Activated T-helper 1 cell treated with anti-CD3 and anti-CD28 coated beads, Interleukin-12 subunit alpha, Interleukin-12 subunit beta, Interleukin-2, Interleukin-4 antibody, amounts not matched to agents 30 ng/mL and 10 ng/mL and 1 ng/mL, durations not matched to agents 14 hours and 24 hours and 36 hours (primary cell): ENCODE data around the gene RBM19. TPM values are rescaled to one million over a fixed set of nuclear protein-coding genes. Genes with fewer than 3 reads are reported as not detected.

Experiments used
- DNase-seq: peaks from one replicate; pipeline ENCODE4 v3.0.0; 2021; ENCODE audit warnings: low spot score
- H3K27ac Mint-ChIP-seq: one replicate; pipeline ENCODE4 v1.8.0; 2021; ENCODE audit warnings: mild to moderate bottlenecking, mixed read lengths
- H3K27me3 Mint-ChIP-seq: one replicate; pipeline ENCODE4 v1.8.0; 2022; ENCODE audit warnings: mild to moderate bottlenecking, moderate library complexity, mixed read lengths; ENCODE audit not compliant: insufficient read depth
- H3K36me3 Mint-ChIP-seq: one replicate; pipeline ENCODE4 v1.8.0; 2021; ENCODE audit warnings: low read depth, mixed read lengths
- H3K4me1 Mint-ChIP-seq: one replicate; pipeline ENCODE4 v1.8.0; 2021; ENCODE audit warnings: low read depth, mixed read lengths
- H3K4me3 Mint-ChIP-seq: one replicate; pipeline ENCODE4 v1.8.0; 2021; ENCODE audit warnings: mild to moderate bottlenecking, moderate library complexity, mixed read lengths
- H3K9me3 Mint-ChIP-seq: one replicate; pipeline ENCODE4 v1.8.0; 2021; ENCODE audit warnings: mixed read lengths
- intact Hi-C: fragments of 100-400 bp; cut with micrococcal nuclease; formaldehyde crosslinking; loops from one replicate; pipeline ENCODE4 v1.15.1; 2024
- total RNA-seq: library from RNA; stranded (reverse); gene quantifications from 2 replicates; pipeline ENCODE4 v1.2.3, GENCODE V29; 2022

The RBM19 gene
- total RNA-seq, 1 donor from 2014 or later: 102 TPM

- DNase-seq: no peak
- Mint-ChIP-seq H3K4me3 (no peak overlapping the region), H3K27ac (no peak overlapping the region), H3K9me3 (no peaks in the 10 kb centered on the region), H3K27me3 (no peaks in the 10 kb centered on the region), H3K36me3 (no peaks in the 10 kb centered on the region), H3K4me1 (no peaks in the 10 kb centered on the region)
- intact Hi-C loops: no loop called here
Observed at GRCh38 chr12:113838896-113839295, 127.2 kb downstream of the RBM19 start.

- H3K4me1 Mint-ChIP-seq: no peaks in the 10 kb centered on the region
- H3K4me3 Mint-ChIP-seq: no peak overlapping the region
- no peak overlapping the region for H3K27ac Mint-ChIP-seq
- H3K27me3 Mint-ChIP-seq: no peaks in the 10 kb centered on the region
- no peaks in the 10 kb centered on the region for H3K9me3 Mint-ChIP-seq
- DNase-seq: no peak
- H3K36me3 Mint-ChIP-seq: no peaks in the 10 kb centered on the region
- intact Hi-C loops: no loop called here
Observed at GRCh38 chr12:113837528-113838296, 128.4 kb downstream of the RBM19 start.

GRCh38 chr12:113837084-113837483 is 129.0 kb downstream of the RBM19 start:
- no peaks in the 10 kb centered on the region for H3K27me3 Mint-ChIP-seq
- H3K36me3 Mint-ChIP-seq: no peaks in the 10 kb centered on the region
- intact Hi-C loops: no loop called here
- no peaks in the 10 kb centered on the region for H3K9me3 Mint-ChIP-seq
- no peak overlapping the region for H3K27ac Mint-ChIP-seq
- H3K4me1 Mint-ChIP-seq: no peaks in the 10 kb centered on the region
- no peak overlapping the region for H3K4me3 Mint-ChIP-seq
- DNase-seq: no peak

- H3K36me3 Mint-ChIP-seq: no peaks in the 10 kb centered on the region
- H3K4me3 Mint-ChIP-seq: no peak overlapping the region
- H3K9me3 Mint-ChIP-seq: no peaks in the 10 kb centered on the region
- H3K27ac Mint-ChIP-seq: no peak overlapping the region
- DNase-seq: no peak
- H3K4me1 Mint-ChIP-seq: no peaks in the 10 kb centered on the region
- H3K27me3 Mint-ChIP-seq: no peaks in the 10 kb centered on the region
- intact Hi-C loops: no loop called here
Observed at GRCh38 chr12:113835896-113836295, 130.2 kb downstream of the RBM19 start.

GRCh38 chr12:113835433-113835832 is 130.7 kb downstream of the RBM19 start:
- no peaks in the 10 kb centered on the region for H3K9me3 Mint-ChIP-seq
- no peak for DNase-seq

GRCh38 chr12:113833422-113833821 is 132.7 kb downstream of the RBM19 start:
- no peaks in the 10 kb centered on the region for H3K27me3 Mint-ChIP-seq
- H3K27ac Mint-ChIP-seq: no peak overlapping the region
- no peak for DNase-seq
- no peak overlapping the region for H3K4me3 Mint-ChIP-seq
- no peaks in the 10 kb centered on the region for H3K9me3 Mint-ChIP-seq
- intact Hi-C loops: no loop called here
- peaks cover 2% of the 10 kb centered on the region for H3K36me3 Mint-ChIP-seq
- no peaks in the 10 kb centered on the region for H3K4me1 Mint-ChIP-seq

More at GRCh38 chr12:113835433-113835832, 130.7 kb downstream of the RBM19 start:
- Mint-ChIP-seq H3K36me3 (no peaks in the 10 kb centered on the region), H3K27ac (no peak overlapping the region), H3K27me3 (no peaks in the 10 kb centered on the region), H3K4me1 (no peaks in the 10 kb centered on the region), H3K4me3 (no peak overlapping the region)
- intact Hi-C loops: no loop called here

- Mint-ChIP-seq H3K27ac (no peak overlapping the region), H3K36me3 (peaks cover 2% of the 10 kb centered on the region), H3K9me3 (no peaks in the 10 kb centered on the region)
Observed at GRCh38 chr12:113831476-113831875, 134.6 kb downstream of the RBM19 start.

GRCh38 chr12:113831016-113831415 is 135.1 kb downstream of the RBM19 start:
- Mint-ChIP-seq H3K36me3 (peaks cover 3% of the 10 kb centered on the region), H3K27ac (no peak overlapping the region), H3K9me3 (no peaks in the 10 kb centered on the region), H3K27me3 (no peaks in the 10 kb centered on the region), H3K4me3 (no peak overlapping the region), H3K4me1 (no peaks in the 10 kb centered on the region)
- intact Hi-C loops: no loop called here
- no peak for DNase-seq

More at GRCh38 chr12:113831476-113831875, 134.6 kb downstream of the RBM19 start:
- no peaks in the 10 kb centered on the region for H3K4me1 Mint-ChIP-seq
- no peak for DNase-seq
- intact Hi-C loops: no loop called here
- H3K4me3 Mint-ChIP-seq: no peak overlapping the region
- H3K27me3 Mint-ChIP-seq: no peaks in the 10 kb centered on the region

- Mint-ChIP-seq H3K27me3 (no peaks in the 10 kb centered on the region), H3K9me3 (no peaks in the 10 kb centered on the region), H3K36me3 (peaks cover 3% of the 10 kb centered on the region), H3K27ac (no peak overlapping the region), H3K4me1 (no peaks in the 10 kb centered on the region), H3K4me3 (no peak overlapping the region)
- intact Hi-C loops: no loop called here
- no peak for DNase-seq
Observed at GRCh38 chr12:113829212-113829611, 136.9 kb downstream of the RBM19 start.

- Mint-ChIP-seq H3K27me3 (no peaks in the 10 kb centered on the region), H3K27ac (no peak overlapping the region), H3K9me3 (no peaks in the 10 kb centered on the region), H3K36me3 (peaks cover 3% of the 10 kb centered on the region), H3K4me3 (no peak overlapping the region), H3K4me1 (no peaks in the 10 kb centered on the region)
- intact Hi-C loops: no loop called here
- DNase-seq: no peak
Observed at GRCh38 chr12:113827539-113828114, 138.5 kb downstream of the RBM19 start.

GRCh38 chr12:113826805-113827538 is 139.2 kb downstream of the RBM19 start:
- Mint-ChIP-seq H3K27me3 (no peaks in the 10 kb centered on the region), H3K27ac (no peak overlapping the region), H3K4me1 (no peaks in the 10 kb centered on the region), H3K4me3 (no peak overlapping the region), H3K36me3 (peaks cover 3% of the 10 kb centered on the region), H3K9me3 (no peaks in the 10 kb centered on the region)
- no peak for DNase-seq
- intact Hi-C loops: no loop called here

- no peaks in the 10 kb centered on the region for H3K27me3 Mint-ChIP-seq
- H3K4me3 Mint-ChIP-seq: no peak overlapping the region
- peaks cover 3% of the 10 kb centered on the region for H3K36me3 Mint-ChIP-seq
- H3K9me3 Mint-ChIP-seq: no peaks in the 10 kb centered on the region
- intact Hi-C loops: no loop called here
- no peak overlapping the region for H3K27ac Mint-ChIP-seq
- no peaks in the 10 kb centered on the region for H3K4me1 Mint-ChIP-seq
- DNase-seq: no peak
Observed at GRCh38 chr12:113825705-113826104, 140.4 kb downstream of the RBM19 start.

GRCh38 chr12:113823816-113824215 is 142.3 kb downstream of the RBM19 start:
- H3K27me3 Mint-ChIP-seq: no peaks in the 10 kb centered on the region
- no peak overlapping the region for H3K4me3 Mint-ChIP-seq
- H3K4me1 Mint-ChIP-seq: no peaks in the 10 kb centered on the region
- no peak overlapping the region for H3K27ac Mint-ChIP-seq
- DNase-seq: no peak
- no peaks in the 10 kb centered on the region for H3K9me3 Mint-ChIP-seq
- peaks cover 1% of the 10 kb centered on the region for H3K36me3 Mint-ChIP-seq
- intact Hi-C loops: no loop called here
